ENCODE measurements around the gene KCNK6. TPM values are rescaled to one million over a fixed set of nuclear protein-coding genes. Genes with fewer than 3 reads are reported as not detected.

Gene KCNK6
- total and polyA plus RNA-seq, 2 of the 8 experiments (the other 6 are each of a cell fraction or from before 2014, with no cell fraction given) = 10.6 to 13.3 TPM

GRCh38 chr19:38294090-38294489 is 25.6 kb upstream of the KCNK6 start:
- H3K4me1 ChIP-seq (replicated peaks in 1 of 4; ENCODE audit: control insufficient read depth in 3 of 4, insufficient read depth in 4 of 4, low read length in 3 of 4) = no peaks in the 10 kb centered on the region
- no peak overlapping the region for H2AK5ac ChIP-seq (ENCODE audit: low read depth, low read length)
- WGBS, 2 experiments (ENCODE audit: extremely low coverage in 1 of 2, insufficient coverage in 1 of 2, insufficient read length in 1 of 2, insufficient replicate concordance in 2 of 2, low coverage in 1 of 2, low lambda C conversion rate in 2 of 2, missing lambda C conversion rate in 1 of 2) = 88% methylated on average over 8 of the region's 8 CpGs; no CpG with 5 or more reads in 1 of the 2 experiments
- peaks cover 0 to 3% of the 10 kb centered on the region in 2 experiments; a peak in 1 of 4 replicates for H3K9me3 ChIP-seq (ENCODE audit: insufficient read depth in 2 of 2, low read depth in 1 of 2, low read length in 1 of 2)
- H3K23ac ChIP-seq (ENCODE audit: insufficient read length) = no peak overlapping the region
- no peak overlapping the region for H3K4me3 ChIP-seq (ENCODE audit: extremely low read depth in 1 of 4, insufficient read depth in 2 of 4, low read depth in 3 of 4, low read length in 4 of 4)
- H2BK12ac ChIP-seq (ENCODE audit: low read depth, low read length) = no peak overlapping the region
- ChIA-PET CTCF (ENCODE audit: partially characterized antibody) (interaction anchor here (0.5 to 3.3 kb wide), 6 partner anchors 9 to 172 kb away, joined by 3 to 10 read pairs (median 4); no protein-coding TSS in a partner anchor), POLR2A (ENCODE audit: partially characterized antibody) (interaction anchor here (0.7 to 4.3 kb wide), 8 partner anchors 9 to 59 kb away, joined by 3 to 34 read pairs (median 4); partner anchors contain the start of genes C19orf33 and KCNK6)
- H4K5ac ChIP-seq (ENCODE audit: insufficient read length, low read depth, low read length) = no peak overlapping the region
- H3K4ac ChIP-seq (replicated peaks; ENCODE audit: insufficient read length, low read depth, low read length) = no peak overlapping the region
- H3K79me2 ChIP-seq (ENCODE audit: control insufficient read depth in 1 of 2, insufficient read depth in 2 of 2, low read length in 2 of 2) = no peaks in the 10 kb centered on the region
- H3K36me3 ChIP-seq (ENCODE audit: control insufficient read depth in 2 of 4, insufficient read depth in 4 of 4, low read length in 3 of 4) = peaks cover 8 to 33% (median 26%) of the 10 kb centered on the region in 4 experiments; a peak in 7 of 8 replicates
- no peaks in the 10 kb centered on the region for H3K27me3 ChIP-seq (replicated peaks in 1 of 4; ENCODE audit: control insufficient read depth in 3 of 4, extremely low read depth in 1 of 4, insufficient read depth in 3 of 4, low read length in 3 of 4)
- H2BK5ac ChIP-seq (ENCODE audit: low read depth, low read length) = no peak overlapping the region
- no peaks in the 10 kb centered on the region for H3K79me1 ChIP-seq (ENCODE audit: low read depth, low read length)
- H3K27ac ChIP-seq (ENCODE audit: low read depth, low read length) = no peak overlapping the region
- H2BK120ac ChIP-seq (replicated peaks; ENCODE audit: low read depth, low read length) = no peak overlapping the region
- FAIRE-seq (no peak), DNase-seq (ENCODE audit: low read depth in 1 of 2, low spot score in 2 of 2) (no peak)
- H2BK15ac ChIP-seq (ENCODE audit: low read length) = no peak overlapping the region
- no peak overlapping the region for H2AFZ ChIP-seq (ENCODE audit: low read length)
- H3K23me2 ChIP-seq (ENCODE audit: low read depth, low read length) = no peaks in the 10 kb centered on the region
- H4K20me1 ChIP-seq (replicated peaks in 1 of 2; ENCODE audit: control insufficient read depth in 1 of 2, insufficient read depth in 2 of 2, low read length in 2 of 2) = peaks cover 0 to 5% of the 10 kb centered on the region in 2 experiments
- no peak overlapping the region for H3K9ac ChIP-seq (replicated peaks in 1 of 4; ENCODE audit: extremely low read depth in 1 of 4, low read depth in 3 of 4, low read length in 3 of 4)
- H2BK20ac ChIP-seq (ENCODE audit: low read length) = no peak overlapping the region
- no peak overlapping the region for H3K14ac ChIP-seq (ENCODE audit: insufficient read length)
- H4K91ac ChIP-seq (replicated peaks; ENCODE audit: insufficient read length, low read length) = no peak overlapping the region
- no peak overlapping the region for H3K18ac ChIP-seq (ENCODE audit: extremely low read depth, low read length)
- no peak overlapping the region for H3K56ac ChIP-seq (replicated peaks; ENCODE audit: insufficient read length, low read depth, low read length)
- no peak overlapping the region for H3K4me2 ChIP-seq (ENCODE audit: insufficient read depth in 1 of 2, low read depth in 2 of 2, low read length in 2 of 2)
- no peak for TF ChIP-seq CREB1 (IDR thresholded peaks at IDR 0.05)
- no peak for TF ChIP-seq CHD2 (IDR thresholded peaks at IDR 0.05; ENCODE audit: low read length)
- TF ChIP-seq KDM4A (IDR thresholded peaks at IDR 0.05; ENCODE audit: low read depth, low read length, severe bottlenecking) = no peak
- no peak for TF ChIP-seq POLR2A (IDR thresholded peaks at IDR 0.05; ENCODE audit: control extremely low read depth in 1 of 2, low read depth in 2 of 2, low read length in 2 of 2)
- TF ChIP-seq CEBPB (IDR thresholded peaks at IDR 0.05; ENCODE audit: low read depth, low read length) = no peak
- TF ChIP-seq E2F6 (IDR thresholded peaks at IDR 0.05) = no peak
- no peak for TF ChIP-seq SIRT6 (IDR thresholded peaks at IDR 0.05; ENCODE audit: low read length)
- TF ChIP-seq BRCA1 (IDR thresholded peaks at IDR 0.05; ENCODE audit: low read depth, low read length) = no peak
- TF ChIP-seq YY1 (IDR thresholded peaks at IDR 0.05; ENCODE audit: low read depth, low read length) = no peak
- TF ChIP-seq SP4 (IDR thresholded peaks at IDR 0.05; ENCODE audit: low read length) = no peak
- TF ChIP-seq MAFK (IDR thresholded peaks at IDR 0.05; ENCODE audit: low read depth, low read length) = no peak
- no peak for TF ChIP-seq TCF12 (IDR thresholded peaks at IDR 0.05; ENCODE audit: low read depth, low read length)
- TF ChIP-seq NANOG (IDR thresholded peaks at IDR 0.05; ENCODE audit: insufficient read depth, low read depth, low read length, poor library complexity, severe bottlenecking) = no peak
- TF ChIP-seq TEAD4 (IDR thresholded peaks at IDR 0.05; ENCODE audit: low read depth, low read length) = no peak
- no peak for TF ChIP-seq EGR1 (IDR thresholded peaks at IDR 0.05; ENCODE audit: borderline replicate concordance, low read depth, low read length)
- no peak overlapping the region for H4K8ac ChIP-seq (ENCODE audit: extremely low read depth, insufficient read depth, low read length)

Data from H1 (cell line).